ENCODE results near the gene SMIM41.
A peak's percentile ranks its signal among the peaks of the same experiment; 100 is the strongest.

Gene SMIM41

GRCh38 chr12:52079576-52080402, at the start of gene SMIM41:
Gene SMIM41, plus strand, starts transcription at chr12:52079704. Its CDS starts 76 bp downstream, at chr12:52079780.
- no peak for DNase-seq

DNA sequence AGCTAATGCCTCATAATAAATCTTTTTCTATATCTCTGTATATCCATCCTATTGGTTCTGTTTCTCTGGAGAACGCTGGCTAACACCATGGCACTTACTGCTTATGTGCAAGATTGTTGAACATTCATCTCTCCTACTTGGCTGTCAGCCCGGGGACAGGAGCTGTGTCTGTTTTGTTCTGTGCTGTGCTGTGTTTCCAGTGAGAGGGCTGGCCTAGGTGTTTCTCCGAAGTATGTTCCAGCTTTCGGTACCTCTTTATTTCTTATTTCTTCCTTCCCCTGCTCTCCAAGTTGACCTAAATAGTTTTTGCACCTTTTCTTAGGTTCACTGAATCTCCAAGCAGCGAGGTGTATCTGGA, 47.1 kb upstream of the SMIM41 start:
- DNase-seq, result no peak

DNA sequence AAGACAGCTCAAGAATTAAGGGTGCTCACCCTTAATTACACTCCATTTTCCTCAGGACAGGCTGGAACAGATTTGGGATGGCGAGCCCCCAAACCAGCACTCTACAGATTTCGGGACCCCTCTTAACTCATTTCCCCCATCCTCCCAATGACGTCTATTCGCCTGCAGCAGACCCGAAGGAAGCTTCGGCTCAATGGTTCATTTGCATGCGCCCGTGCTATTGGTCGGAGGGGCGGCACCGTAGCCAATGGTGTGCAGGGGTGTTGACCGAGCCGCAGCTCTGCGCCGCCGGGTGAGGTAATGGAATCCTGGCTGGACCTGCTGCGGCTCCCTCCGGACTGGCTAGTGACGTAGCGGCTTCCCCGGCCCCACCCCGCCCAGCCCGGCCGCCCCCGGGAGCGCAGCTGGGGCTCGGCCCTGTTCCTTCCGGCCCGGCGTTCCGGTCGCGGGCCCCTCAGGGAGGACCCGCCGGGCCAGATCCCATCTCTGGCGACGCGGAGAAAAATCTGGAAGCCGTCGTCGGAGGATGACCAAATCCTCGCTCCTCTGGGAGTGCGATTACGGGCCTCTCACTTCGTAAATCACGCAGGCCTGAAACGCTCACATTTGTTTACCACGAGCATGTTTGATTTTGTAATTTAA, 46.6 kb upstream of the SMIM41 start:
- DNase-seq, result peak; percentile 89

DNA sequence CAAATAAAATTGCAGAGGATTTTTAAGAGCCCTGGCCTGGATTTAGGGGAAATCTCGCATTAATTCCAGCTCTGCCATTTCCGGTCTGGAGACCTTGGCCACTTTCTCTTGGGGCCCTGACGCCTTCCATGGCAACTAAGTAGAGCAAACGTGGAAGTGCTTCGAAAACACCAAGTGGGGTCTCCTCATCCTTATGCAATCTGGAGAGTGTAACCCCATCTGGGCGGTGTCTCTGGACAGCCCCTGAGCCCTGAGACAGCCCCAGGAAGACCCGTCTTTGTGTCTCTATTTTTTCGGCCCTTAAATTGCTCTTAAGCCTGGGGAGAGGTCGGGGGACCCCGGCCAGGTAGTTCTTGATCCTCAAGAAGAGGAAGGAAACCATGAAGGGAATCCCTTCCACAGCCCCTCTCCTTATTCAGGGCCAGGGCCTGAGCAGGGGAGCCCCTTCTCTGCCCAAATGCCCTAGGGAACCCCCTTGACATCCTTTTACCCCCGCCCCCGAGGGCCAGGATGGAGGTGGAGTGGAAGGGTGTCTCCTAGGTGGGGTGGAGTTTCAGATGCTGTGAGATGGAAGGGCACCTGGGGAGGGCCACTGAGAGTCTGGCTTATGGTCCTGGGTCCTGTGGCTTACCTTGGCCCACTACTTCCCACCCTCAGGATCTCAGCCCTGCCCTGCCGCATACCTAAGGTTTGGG, 45.9 kb upstream of the SMIM41 start:
- no peak for DNase-seq

DNA sequence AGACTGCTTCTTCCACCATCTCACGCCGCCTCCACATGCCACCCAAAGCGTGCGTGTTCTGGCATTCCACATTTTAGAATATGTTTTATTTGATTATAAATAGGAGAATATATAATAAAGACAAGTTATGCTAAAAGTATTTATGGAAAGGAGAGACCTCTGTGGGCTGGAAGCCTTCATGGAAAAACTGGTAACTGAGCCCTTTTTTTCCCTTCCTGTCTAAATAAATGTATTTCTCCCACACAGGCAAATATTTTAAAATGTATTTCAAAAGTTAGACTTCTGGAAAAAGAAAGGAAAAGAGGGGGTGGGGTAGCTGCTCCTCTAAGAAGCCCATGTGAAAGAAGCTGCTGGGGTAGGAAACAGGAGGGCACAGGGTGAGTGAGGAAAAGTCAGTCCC, 44.3 kb upstream of the SMIM41 start:
- no peak for DNase-seq

GRCh38 chr12:52035926-52036325, 43.6 kb upstream of the SMIM41 start:
- no peak for DNase-seq

DNA sequence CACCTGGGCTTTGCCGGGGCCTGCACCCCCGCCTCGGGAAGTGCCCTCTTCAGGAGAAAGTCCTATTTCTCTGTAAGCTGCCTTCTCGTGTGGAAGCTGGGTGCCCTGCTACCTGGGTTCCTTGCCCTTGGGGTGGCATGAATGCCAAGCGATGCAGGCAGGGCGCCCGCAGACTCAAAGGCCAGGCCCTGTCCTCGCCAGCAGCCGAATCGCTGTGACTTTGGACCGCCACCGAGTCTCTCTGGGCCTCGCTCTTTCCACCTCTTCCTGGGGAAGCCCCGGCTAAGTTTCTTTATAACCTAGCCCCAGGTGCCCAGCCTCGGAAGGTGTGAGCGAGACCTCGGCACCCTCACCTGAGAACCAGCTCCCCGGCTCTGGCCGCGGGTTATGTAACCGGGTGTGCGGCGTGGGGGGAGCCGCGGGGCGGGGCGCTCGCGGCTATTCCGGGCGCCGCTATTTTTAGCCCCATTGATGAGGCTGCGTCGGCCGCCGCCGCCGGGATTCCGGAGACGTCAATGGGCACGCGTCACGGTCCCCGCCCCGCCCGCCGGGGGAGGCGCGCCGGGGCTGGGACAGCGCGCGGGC, 42.8 kb upstream of the SMIM41 start:
- DNase-seq, result peak; percentile 25

GRCh38 chr12:52037248-52037861, 42.1 kb upstream of the SMIM41 start:
- DNase-seq, result peak; percentile 8

GRCh38 chr12:52038447-52038846, 41.1 kb upstream of the SMIM41 start:
- DNase-seq, result no peak

- DNase-seq, result no peak
Observed at GRCh38 chr12:52041035-52041434, 38.5 kb upstream of the SMIM41 start.

- DNase-seq, result no peak
Observed at GRCh38 chr12:52041695-52042123, 37.8 kb upstream of the SMIM41 start.

DNA sequence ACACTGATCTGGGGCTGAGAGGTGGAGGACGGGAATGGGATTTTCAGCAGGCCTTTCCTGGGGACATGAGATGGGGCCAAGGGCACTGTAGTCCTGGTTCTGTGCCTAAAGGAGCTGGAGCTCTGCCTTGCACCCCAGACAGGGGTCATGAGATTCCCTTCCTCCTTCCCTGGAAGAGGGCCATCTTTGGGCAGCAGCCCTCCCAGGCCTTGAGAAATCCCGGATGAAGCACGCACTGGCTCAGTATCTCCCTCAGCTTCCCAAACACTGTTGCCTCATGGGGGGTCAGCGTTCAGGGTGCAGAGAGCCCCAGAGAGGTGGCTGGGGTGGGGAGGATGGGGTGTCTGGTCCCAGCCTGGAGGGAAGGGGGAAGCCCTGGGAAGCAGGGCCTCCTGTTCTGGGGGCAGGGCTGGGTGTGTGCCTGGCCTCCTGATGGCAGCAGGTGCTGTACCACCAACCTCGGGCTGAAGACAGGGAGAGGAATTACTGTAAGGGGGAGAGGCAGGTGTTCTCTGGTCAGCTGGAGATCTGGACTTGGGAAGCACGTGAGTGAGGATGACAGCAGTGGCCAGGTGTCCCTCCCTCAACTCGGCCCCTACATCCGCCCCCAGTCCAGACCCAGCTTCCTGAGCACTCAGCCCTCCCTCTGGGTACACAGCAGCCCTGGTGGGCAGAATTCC, 36.7 kb upstream of the SMIM41 start:
- DNase-seq, result no peak

DNA sequence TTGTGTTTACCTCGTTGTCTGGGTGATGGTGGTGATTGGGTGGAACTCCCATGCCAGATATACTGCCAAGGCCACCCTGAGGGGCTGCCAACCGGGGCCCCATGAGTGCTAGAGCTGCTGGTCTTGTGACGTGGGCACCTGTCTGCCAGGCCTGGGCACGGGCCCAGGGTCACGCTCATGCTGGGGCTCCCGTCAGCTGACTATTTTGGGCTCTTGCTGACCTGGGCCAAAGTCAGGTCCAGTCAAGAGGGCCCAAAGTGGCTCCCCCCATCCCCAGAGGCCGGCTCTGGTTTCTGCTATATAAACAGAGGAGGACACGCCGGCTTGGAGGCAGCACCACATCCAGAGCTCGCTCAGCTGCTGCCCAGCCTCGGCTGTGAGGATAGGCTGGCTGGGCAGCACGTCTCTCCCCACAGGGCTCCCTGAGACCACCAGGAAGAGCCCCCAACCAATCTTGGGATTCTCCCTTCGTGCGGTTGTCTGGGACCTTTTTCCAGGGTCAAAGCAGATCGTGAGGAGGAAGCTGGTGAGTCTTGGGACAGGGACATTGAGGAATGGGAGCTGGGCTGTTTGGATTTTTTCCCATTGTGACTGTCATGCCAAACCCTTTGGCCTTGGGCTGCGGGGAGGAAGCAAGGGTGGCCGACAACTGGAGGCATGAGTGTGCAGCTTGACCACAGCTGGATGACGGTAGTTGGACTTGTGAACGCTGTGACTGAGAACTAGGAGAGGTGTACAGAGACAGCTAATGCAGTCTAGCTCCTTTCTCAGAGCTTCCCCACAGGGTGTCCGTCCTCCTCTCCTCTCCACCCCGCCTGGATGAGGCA, 35.9 kb upstream of the SMIM41 start:
- DNase-seq, result no peak

- no peak for DNase-seq
Observed at GRCh38 chr12:52044292-52044983, 35.1 kb upstream of the SMIM41 start.

- no peak for DNase-seq
Observed at GRCh38 chr12:52045794-52046199, 33.7 kb upstream of the SMIM41 start.

- no peak for DNase-seq
Observed at GRCh38 chr12:52046859-52047258, 32.6 kb upstream of the SMIM41 start.

GRCh38 chr12:52049286-52049685, 30.2 kb upstream of the SMIM41 start:
- DNase-seq, result no peak

DNA sequence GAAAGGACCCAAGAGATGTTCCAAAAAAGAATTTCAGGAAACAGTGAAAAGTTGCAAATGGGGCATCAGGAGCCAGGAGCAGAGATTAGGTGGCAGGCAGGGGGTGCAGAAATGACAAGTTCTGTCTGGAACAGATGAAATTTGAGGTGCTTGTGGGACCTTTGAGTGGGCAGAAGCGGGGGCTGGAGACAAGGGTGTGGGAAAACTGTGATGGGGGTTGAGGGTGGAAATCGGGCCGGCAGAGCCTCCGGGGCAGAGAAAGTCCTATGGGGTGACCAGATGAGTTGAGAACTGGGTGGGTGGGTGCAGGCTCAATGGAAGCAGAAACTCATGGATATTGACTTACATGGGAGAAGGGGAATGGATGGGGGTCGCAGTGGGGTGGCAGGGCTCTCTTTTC, 29.8 kb upstream of the SMIM41 start:
- DNase-seq, result no peak

DNA sequence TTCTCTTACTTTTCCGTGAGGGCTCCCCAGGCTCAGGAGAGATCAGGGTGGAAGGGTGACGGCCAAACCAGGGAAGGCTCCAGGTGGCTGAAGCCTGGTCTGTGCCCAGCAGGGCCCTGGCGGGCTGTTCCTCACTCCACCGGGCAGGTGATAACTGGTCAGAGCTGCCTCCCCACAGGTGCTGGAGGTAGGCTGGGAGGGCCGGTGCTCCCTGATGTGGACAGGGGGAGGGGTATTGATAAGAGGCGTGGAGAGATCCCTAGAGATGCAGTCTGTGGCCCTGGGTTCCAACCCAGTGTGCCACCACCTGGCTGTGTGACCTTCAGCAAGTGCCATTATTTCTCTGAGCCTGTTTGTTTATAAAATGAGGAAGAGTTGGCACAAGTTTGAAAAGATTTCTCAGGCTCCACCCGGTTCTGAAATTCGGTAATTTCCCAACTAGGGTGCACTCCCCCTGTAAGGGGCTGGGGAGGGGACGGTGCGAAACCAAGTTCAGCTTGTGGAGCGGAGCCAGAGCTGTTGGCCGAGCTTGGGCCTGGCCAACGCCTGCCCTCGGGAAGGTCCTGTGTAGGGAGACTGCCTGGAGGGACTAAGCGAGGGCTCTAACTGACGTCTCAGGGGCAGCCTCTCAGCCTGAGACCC, 29.3 kb upstream of the SMIM41 start:
- no peak for DNase-seq
